Osteoblast (primary cell): ENCODE results near the gene NOX5. TPM values are rescaled to one million over a fixed set of nuclear protein-coding genes. Genes with fewer than 3 reads are reported as not detected.

Experiments used
- DNase-seq: peaks from one replicate; pipeline ENCODE4 v3.0.0; 2011; ENCODE audit warnings: low spot score, mixed read lengths; ENCODE audit not compliant: insufficient read length; ENCODE audit errors: missing footprints
- H2AFZ ChIP-seq: 2 replicates; pipeline ENCODE4 v1.6.0; 2011; ENCODE audit warnings: mild to moderate bottlenecking, low read length
- H3K27ac ChIP-seq: 2 replicates; pipeline ENCODE4 v1.5.1; 2011; ENCODE audit warnings: mild to moderate bottlenecking, low read depth, low read length, moderate library complexity
- H3K27me3 ChIP-seq: 2 replicates; pipeline ENCODE4 v1.6.0; 2012; ENCODE audit warnings: mild to moderate bottlenecking, control low read depth, inconsistent platforms, low read length, moderate library complexity; ENCODE audit not compliant: insufficient read depth
- H3K36me3 ChIP-seq: 2 replicates; pipeline ENCODE4 v1.5.1; 2011; ENCODE audit warnings: mild to moderate bottlenecking, low read length, control low read depth, moderate library complexity; ENCODE audit not compliant: insufficient read depth
- H3K4me1 ChIP-seq: 2 replicates; pipeline ENCODE4 v1.5.1; 2011; ENCODE audit warnings: mild to moderate bottlenecking, low read length, control low read depth, moderate library complexity; ENCODE audit not compliant: insufficient read depth
- H3K4me2 ChIP-seq: 2 replicates; pipeline ENCODE4 v1.6.0; 2011; ENCODE audit warnings: mild to moderate bottlenecking, low read length; ENCODE audit not compliant: insufficient read depth
- H3K4me3 ChIP-seq: fragments of 200-600 bp; sonication (generic); 3 replicates; pipeline ENCODE4 v1.5.1; 2012; ENCODE audit warnings: mild to moderate bottlenecking, low read length, inconsistent platforms; ENCODE audit not compliant: insufficient read depth
- H3K79me2 ChIP-seq: 2 replicates; pipeline ENCODE4 v1.6.0; 2012; ENCODE audit warnings: mild to moderate bottlenecking, low read length, control low read depth, inconsistent platforms; ENCODE audit not compliant: insufficient read depth
- H3K9me3 ChIP-seq: 2 replicates; pipeline ENCODE4 v1.5.1; 2011; ENCODE audit warnings: low read depth, low read length, control low read depth
- H4K20me1 ChIP-seq: 2 replicates; pipeline ENCODE4 v1.6.0; 2012; ENCODE audit warnings: mild to moderate bottlenecking, low read length, control low read depth; ENCODE audit not compliant: insufficient read depth
- CTCF ChIP-seq: IDR thresholded peaks from 2 replicates; pipeline ENCODE4 v1.5.1; 2011; ENCODE audit warnings: mild to moderate bottlenecking, low read depth, low read length, moderate library complexity; ENCODE audit errors: extremely low read depth
- total RNA-seq: library from RNA; depleted of rRNA; stranded (reverse); fragments of >200 nt; gene quantifications from 2 replicates; pipeline ENCODE4 v1.2.3, GENCODE V29; 2012

NOX5 gene
- total RNA-seq, 1 donor = 0.36 TPM

GRCh38 chr15:68980786-68981185, 33.7 kb upstream of the NOX5 start:
- H3K79me2 ChIP-seq = no peaks in the 10 kb centered on the region
- DNase-seq = no peak
- no peak overlapping the region for H3K4me3 ChIP-seq
- H3K36me3 ChIP-seq = no peaks in the 10 kb centered on the region
- TF ChIP-seq CTCF = no peak
- H3K4me1 ChIP-seq = no peaks in the 10 kb centered on the region
- no peak overlapping the region for H3K4me2 ChIP-seq
- H4K20me1 ChIP-seq = no peaks in the 10 kb centered on the region
- H3K27ac ChIP-seq = no peak overlapping the region
- H3K9me3 ChIP-seq = no peaks in the 10 kb centered on the region
- peaks cover 15% of the 10 kb centered on the region for H3K27me3 ChIP-seq
- H2AFZ ChIP-seq = no peak overlapping the region

- TF ChIP-seq CTCF = no peak
- Histone ChIP-seq H3K9me3 (no peaks in the 10 kb centered on the region), H3K27me3 (peaks cover 15% of the 10 kb centered on the region), H3K4me1 (no peaks in the 10 kb centered on the region), H3K79me2 (no peaks in the 10 kb centered on the region), H3K36me3 (no peaks in the 10 kb centered on the region), H2AFZ (no peak overlapping the region), H3K27ac (no peak overlapping the region), H3K4me2 (no peak overlapping the region), H3K4me3 (no peak overlapping the region), H4K20me1 (no peaks in the 10 kb centered on the region)
- DNase-seq = no peak
Measured at GRCh38 chr15:68981941-68982340, 32.6 kb upstream of the NOX5 start.

- Histone ChIP-seq H3K79me2 (no peaks in the 10 kb centered on the region), H3K9me3 (no peaks in the 10 kb centered on the region), H3K27me3 (peaks cover 14% of the 10 kb centered on the region), H3K27ac (no peak overlapping the region), H4K20me1 (no peaks in the 10 kb centered on the region), H3K4me2 (no peak overlapping the region), H3K4me1 (no peaks in the 10 kb centered on the region), H2AFZ (no peak overlapping the region), H3K4me3 (no peak overlapping the region), H3K36me3 (no peaks in the 10 kb centered on the region)
- no peak for DNase-seq
- no peak for TF ChIP-seq CTCF
Measured at GRCh38 chr15:68982976-68983563, 31.4 kb upstream of the NOX5 start.

- no peaks in the 10 kb centered on the region for H4K20me1 ChIP-seq
- no peak overlapping the region for H3K27ac ChIP-seq
- no peak overlapping the region for H3K4me2 ChIP-seq
- H3K4me3 ChIP-seq = no peak overlapping the region
- DNase-seq = no peak
- no peaks in the 10 kb centered on the region for H3K79me2 ChIP-seq
- no peak overlapping the region for H2AFZ ChIP-seq
- TF ChIP-seq CTCF = no peak
- H3K36me3 ChIP-seq = no peaks in the 10 kb centered on the region
- H3K27me3 ChIP-seq = peaks cover 9% of the 10 kb centered on the region
- no peaks in the 10 kb centered on the region for H3K9me3 ChIP-seq
- no peaks in the 10 kb centered on the region for H3K4me1 ChIP-seq
Measured at GRCh38 chr15:68983961-68984481, 30.5 kb upstream of the NOX5 start.
